ES-I3 (cell line): Measurements from ENCODE around the gene SOD3.

Experiments used
- H3K36me3 ChIP-seq: 2 replicates; pipeline ENCODE4 v1.6.1; 2013; ENCODE audit warnings: mild to moderate bottlenecking, low read length, control low read depth, moderate library complexity; ENCODE audit not compliant: insufficient read depth
- H3K4me1 ChIP-seq: 2 replicates; pipeline ENCODE4 v1.6.1; 2013; ENCODE audit warnings: mild to moderate bottlenecking, control low read depth, low read length; ENCODE audit not compliant: insufficient read depth
- H3K9ac ChIP-seq: 2 replicates; pipeline ENCODE4 v1.6.1; 2013; ENCODE audit warnings: low read depth, mild to moderate bottlenecking, low read length, moderate library complexity
- H3K9me3 ChIP-seq: 2 replicates; pipeline ENCODE4 v1.6.1; 2013; ENCODE audit warnings: mild to moderate bottlenecking, low read length, moderate library complexity; ENCODE audit not compliant: control insufficient read depth, insufficient read depth

SOD3 gene

GRCh38 chr4:24802648-24803047 lies 7.3 kb downstream of the SOD3 start:
- Histone ChIP-seq H3K36me3 (no peaks in the 10 kb centered on the region), H3K4me1 (peaks cover 18% of the 10 kb centered on the region), H3K9me3 (no peaks in the 10 kb centered on the region), H3K9ac (no peak overlapping the region)

- no peak overlapping the region for H3K9ac ChIP-seq
- H3K36me3 ChIP-seq: no peaks in the 10 kb centered on the region; the same call in 1 of the 2 replicates
- peaks cover 18% of the 10 kb centered on the region for H3K4me1 ChIP-seq
- H3K9me3 ChIP-seq: no peaks in the 10 kb centered on the region
Observed at GRCh38 chr4:24805067-24805466, 9.7 kb downstream of the SOD3 start.

- Histone ChIP-seq H3K4me1 (peaks cover 18% of the 10 kb centered on the region), H3K36me3 (no peaks in the 10 kb centered on the region; the same call in 1 of the 2 replicates), H3K9ac (no peak overlapping the region), H3K9me3 (no peaks in the 10 kb centered on the region)
Observed at GRCh38 chr4:24805566-24805965, 10.2 kb downstream of the SOD3 start.

GRCh38 chr4:24806206-24806990 lies 11.0 kb downstream of the SOD3 start:
- H3K9ac ChIP-seq: no peak overlapping the region
- no peaks in the 10 kb centered on the region for H3K9me3 ChIP-seq
- no peaks in the 10 kb centered on the region; the same call in 1 of the 2 replicates for H3K36me3 ChIP-seq
- H3K4me1 ChIP-seq: peaks cover 10% of the 10 kb centered on the region; the same call in 1 of the 2 replicates

- Histone ChIP-seq H3K4me1 (peaks cover 8% of the 10 kb centered on the region; the same call in 1 of the 2 replicates), H3K9me3 (no peaks in the 10 kb centered on the region), H3K9ac (no peak overlapping the region), H3K36me3 (no peaks in the 10 kb centered on the region; the same call in 1 of the 2 replicates)
Observed at GRCh38 chr4:24807611-24808010, 12.2 kb downstream of the SOD3 start.

GRCh38 chr4:24808261-24808660 lies 12.9 kb downstream of the SOD3 start:
- H3K36me3 ChIP-seq: no peaks in the 10 kb centered on the region; the same call in 1 of the 2 replicates
- no peak overlapping the region for H3K9ac ChIP-seq
- H3K9me3 ChIP-seq: no peaks in the 10 kb centered on the region
- peaks cover 8% of the 10 kb centered on the region; the same call in 1 of the 2 replicates for H3K4me1 ChIP-seq

- Histone ChIP-seq H3K9me3 (no peaks in the 10 kb centered on the region), H3K9ac (no peak overlapping the region), H3K36me3 (no peaks in the 10 kb centered on the region; the same call in 1 of the 2 replicates), H3K4me1 (peaks cover 8% of the 10 kb centered on the region; the same call in 1 of the 2 replicates)
Observed at GRCh38 chr4:24808955-24809354, 13.6 kb downstream of the SOD3 start.

- Histone ChIP-seq H3K4me1 (peaks cover 8% of the 10 kb centered on the region; the same call in 1 of the 2 replicates), H3K9ac (no peak overlapping the region), H3K9me3 (no peaks in the 10 kb centered on the region), H3K36me3 (no peaks in the 10 kb centered on the region; the same call in 1 of the 2 replicates)
Observed at GRCh38 chr4:24809376-24809775, 14.0 kb downstream of the SOD3 start.

- Histone ChIP-seq H3K9ac (no peak overlapping the region), H3K36me3 (no peaks in the 10 kb centered on the region; the same call in 1 of the 2 replicates), H3K9me3 (no peaks in the 10 kb centered on the region), H3K4me1 (peaks cover 8% of the 10 kb centered on the region; the same call in 1 of the 2 replicates)
Observed at GRCh38 chr4:24809815-24810405, 14.5 kb downstream of the SOD3 start.

GRCh38 chr4:24810871-24811631 lies 15.7 kb downstream of the SOD3 start:
- Histone ChIP-seq H3K9me3 (no peaks in the 10 kb centered on the region), H3K4me1 (no peaks in the 10 kb centered on the region), H3K9ac (no peak overlapping the region), H3K36me3 (no peaks in the 10 kb centered on the region; the same call in 1 of the 2 replicates)

- Histone ChIP-seq H3K36me3 (no peaks in the 10 kb centered on the region; the same call in 1 of the 2 replicates), H3K4me1 (no peaks in the 10 kb centered on the region; the same call in 1 of the 2 replicates), H3K9ac (no peak overlapping the region)
Observed at GRCh38 chr4:24813732-24814131, 18.4 kb downstream of the SOD3 start.

GRCh38 chr4:24816797-24817196 lies 21.4 kb downstream of the SOD3 start:
- H3K9me3 ChIP-seq: no peaks in the 10 kb centered on the region
- H3K36me3 ChIP-seq: no peaks in the 10 kb centered on the region
- H3K4me1 ChIP-seq: no peaks in the 10 kb centered on the region; the same call in 1 of the 2 replicates
- H3K9ac ChIP-seq: no peak overlapping the region

More at GRCh38 chr4:24813732-24814131, 18.4 kb downstream of the SOD3 start:
- H3K9me3 ChIP-seq: no peaks in the 10 kb centered on the region

GRCh38 chr4:24820541-24820940 lies 25.2 kb downstream of the SOD3 start:
- H3K9me3 ChIP-seq: no peaks in the 10 kb centered on the region
- H3K4me1 ChIP-seq: no peaks in the 10 kb centered on the region; the same call in 1 of the 2 replicates
- no peaks in the 10 kb centered on the region for H3K36me3 ChIP-seq
- H3K9ac ChIP-seq: no peak overlapping the region

- Histone ChIP-seq H3K4me1 (no peaks in the 10 kb centered on the region), H3K9ac (no peak overlapping the region), H3K36me3 (no peaks in the 10 kb centered on the region), H3K9me3 (no peaks in the 10 kb centered on the region)
Observed at GRCh38 chr4:24824720-24825119, 29.3 kb downstream of the SOD3 start.
